ENCODE results near the gene FBXO15. TPM values are rescaled to one million over a fixed set of nuclear protein-coding genes. Genes with fewer than 3 reads are reported as not detected.

Gene FBXO15
- total and polyA plus RNA-seq, 2 donors (not counting 3 experiments of a cell fraction or from before 2014, with no cell fraction given) = not detected

DNA sequence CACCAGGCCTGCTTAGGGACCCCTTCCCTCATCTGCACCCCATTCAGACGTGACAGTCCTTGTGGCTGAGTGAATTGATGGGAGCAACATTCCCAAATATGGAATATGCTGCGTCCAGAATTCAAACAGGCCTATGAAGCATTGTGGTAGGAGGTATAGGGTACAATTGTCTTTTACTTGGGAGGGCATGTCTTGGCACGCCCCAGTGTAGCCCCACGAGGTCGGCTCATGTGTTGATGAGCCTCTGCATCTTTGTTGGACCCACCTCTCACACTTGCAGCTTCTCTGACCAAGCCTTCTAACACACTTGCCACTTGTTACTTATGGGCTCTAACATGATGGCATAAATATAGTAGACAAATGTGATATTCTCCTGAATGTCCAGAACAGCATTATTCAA is 2.2 kb upstream of the FBXO15 start:
- POLR2A ChIA-PET = no interaction called here
- H3K9ac ChIP-seq (replicated peaks; ENCODE audit: extremely low read depth, insufficient read depth, low read length) = no peak overlapping the region
- peaks cover 58% of the 10 kb centered on the region for H3K79me2 ChIP-seq (ENCODE audit: control insufficient read depth, insufficient read depth, low read length)
- no peaks in the 10 kb centered on the region for H3K9me3 ChIP-seq (replicated peaks; ENCODE audit: control insufficient read depth, insufficient read depth, low read length)
- H3K27me3 ChIP-seq (ENCODE audit: control insufficient read depth in 2 of 2, insufficient read depth in 2 of 2, low read length in 2 of 2) = no peaks in the 10 kb centered on the region
- CTCF ChIA-PET = no interaction called here
- TF ChIP-seq MYC (IDR thresholded peaks at IDR 0.05; ENCODE audit: low read depth, low read length) (no peak), JUN (IDR thresholded peaks at IDR 0.05; ENCODE audit: borderline replicate concordance, insufficient read depth, insufficient read length, low read depth) (no peak), POLR2AphosphoS5 (IDR thresholded peaks at IDR 0.05; ENCODE audit: insufficient read depth, low read depth, low read length) (no peak), POLR2A (IDR thresholded peaks at IDR 0.05; ENCODE audit: low read depth, low read length) (no peak), CTCF (IDR thresholded peaks at IDR 0.05; ENCODE audit: extremely low read depth in 1 of 2, insufficient read depth in 1 of 2, low read depth in 1 of 2, low read length in 2 of 2) (no peak), MAX (IDR thresholded peaks at IDR 0.05; ENCODE audit: insufficient read depth, insufficient read length) (no peak), FOS (IDR thresholded peaks at IDR 0.05; ENCODE audit: borderline replicate concordance, insufficient read depth, low read length) (no peak), GATA2 (IDR thresholded peaks at IDR 0.05; ENCODE audit: insufficient read depth, insufficient read length, low read depth, low read length) (no peak), EZH2 (IDR thresholded peaks at IDR 0.05; ENCODE audit: borderline replicate concordance, low read depth, low read length, severe bottlenecking) (no peak)
- no peaks in the 10 kb centered on the region for H3K9me1 ChIP-seq (replicated peaks; ENCODE audit: control insufficient read depth, extremely low read depth, insufficient read depth, low read length)
- H3K4me1 ChIP-seq (ENCODE audit: control insufficient read depth, extremely low read depth, insufficient read depth, low read length) = peaks cover 17% of the 10 kb centered on the region
- no TSS peak for BruUV-seq (replicated peaks)
- intact Hi-C loops (cut with micrococcal nuclease) (loop anchor here (2.0 kb wide), 1 partner anchor 447 kb away; the partner anchor contains the start of gene ZNF407), dilution Hi-C loops (cut with MboI; ENCODE audit: extremely low pct_ligation_motif_present, low sequenced_read_pairs) (no loop called here)
- no peak overlapping the region for H3K27ac ChIP-seq (ENCODE audit: insufficient read depth, low read depth, low read length)
- H2AFZ ChIP-seq (ENCODE audit: low read depth, low read length) = no peak overlapping the region
- H3K36me3 ChIP-seq (ENCODE audit: control insufficient read depth in 2 of 2, extremely low read depth in 1 of 2, insufficient read depth in 2 of 2, low read length in 2 of 2) = peaks cover 2% of the 10 kb centered on the region in 2 experiments
- H3K4me2 ChIP-seq (ENCODE audit: insufficient read depth, low read length) = peak overlapping the region; percentile 90
- no peaks in the 10 kb centered on the region for H4K20me1 ChIP-seq (replicated peaks; ENCODE audit: control insufficient read depth, extremely low read depth, insufficient read depth, low read length)
- DNase-seq (ENCODE audit: low read depth, low spot score) (no peak), FAIRE-seq (no peak)
- H3K4me3 ChIP-seq (replicated peaks in 1 of 3; ENCODE audit: insufficient read depth in 1 of 3, low read depth in 1 of 3, low read length in 3 of 3) = peak overlapping the region in 1 of 3 experiments; percentile 11
